Measurements from ENCODE around the gene NKAIN2. TPM values are rescaled to one million over a fixed set of nuclear protein-coding genes. Genes with fewer than 3 reads are reported as not detected.

The NKAIN2 gene
- total RNA-seq, 2 donors from 2014 or later: 0.68 TPM; not detected in 1

DNA sequence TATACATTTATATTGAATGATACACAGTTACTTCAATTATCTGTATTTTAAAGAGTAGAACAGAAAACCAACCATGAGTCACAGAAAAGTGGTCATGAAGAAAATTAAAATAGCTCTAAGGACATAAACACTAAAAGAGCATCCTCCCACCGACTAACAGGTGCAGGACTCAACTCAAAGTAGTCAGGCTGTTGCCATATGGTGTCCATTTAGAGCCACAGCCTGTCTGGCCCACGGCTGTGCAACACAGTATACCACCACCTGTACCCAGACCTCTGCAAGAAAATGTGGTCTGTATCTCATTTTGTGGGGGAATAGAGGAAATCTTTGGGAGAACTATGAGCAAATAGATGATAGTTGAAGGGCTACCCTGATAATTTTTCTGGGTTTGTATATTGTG, 708.8 kb downstream of the NKAIN2 start:
- Histone ChIP-seq H3K9me3 (no peaks in the 10 kb centered on the region), H3K27me3 (replicated peaks; ENCODE audit: insufficient read depth) (no peaks in the 10 kb centered on the region), H3K4me1 (replicated peaks) (no peaks in the 10 kb centered on the region), H3K36me3 (no peaks in the 10 kb centered on the region), H3K4me3 (no peak overlapping the region), H3K27ac (no peak overlapping the region)
- intact Hi-C loops (cut with DNase I): no loop called here
- TF ChIP-seq POLR2A (IDR thresholded peaks at IDR 0.05): no peak
- TF ChIP-seq POLR2AphosphoS5 (IDR thresholded peaks at IDR 0.05): no peak
- TF ChIP-seq, protein P1, sequence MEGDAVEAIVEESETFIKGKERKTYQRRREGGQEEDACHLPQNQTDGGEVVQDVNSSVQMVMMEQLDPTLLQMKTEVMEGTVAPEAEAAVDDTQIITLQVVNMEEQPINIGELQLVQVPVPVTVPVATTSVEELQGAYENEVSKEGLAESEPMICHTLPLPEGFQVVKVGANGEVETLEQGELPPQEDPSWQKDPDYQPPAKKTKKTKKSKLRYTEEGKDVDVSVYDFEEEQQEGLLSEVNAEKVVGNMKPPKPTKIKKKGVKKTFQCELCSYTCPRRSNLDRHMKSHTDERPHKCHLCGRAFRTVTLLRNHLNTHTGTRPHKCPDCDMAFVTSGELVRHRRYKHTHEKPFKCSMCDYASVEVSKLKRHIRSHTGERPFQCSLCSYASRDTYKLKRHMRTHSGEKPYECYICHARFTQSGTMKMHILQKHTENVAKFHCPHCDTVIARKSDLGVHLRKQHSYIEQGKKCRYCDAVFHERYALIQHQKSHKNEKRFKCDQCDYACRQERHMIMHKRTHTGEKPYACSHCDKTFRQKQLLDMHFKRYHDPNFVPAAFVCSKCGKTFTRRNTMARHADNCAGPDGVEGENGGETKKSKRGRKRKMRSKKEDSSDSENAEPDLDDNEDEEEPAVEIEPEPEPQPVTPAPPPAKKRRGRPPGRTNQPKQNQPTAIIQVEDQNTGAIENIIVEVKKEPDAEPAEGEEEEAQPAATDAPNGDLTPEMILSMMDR (IDR thresholded peaks at IDR 0.05): no peak
- WGBS: 88% methylated on average over 2 of the region's 2 CpGs
- DNase-seq (ENCODE audit: low spot score): no peak

DNA sequence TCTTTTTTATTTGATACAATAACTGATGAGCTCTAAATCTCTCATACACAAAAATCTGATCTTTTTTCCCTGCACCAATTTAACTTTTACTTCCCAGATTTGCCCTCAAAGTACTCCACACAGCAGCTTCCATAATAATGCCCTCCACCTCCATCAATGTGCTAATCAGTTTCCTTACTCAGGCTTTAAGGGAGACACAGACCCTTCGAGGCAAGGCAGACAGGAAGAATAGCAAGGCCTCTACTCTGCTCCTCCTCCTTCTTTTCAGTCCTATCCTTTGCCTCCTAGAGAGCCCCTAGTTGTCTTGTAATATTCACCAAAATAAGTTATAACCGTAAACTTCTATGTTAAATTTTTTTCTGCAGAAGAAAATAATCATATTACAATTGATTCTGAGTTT, 713.7 kb downstream of the NKAIN2 start:
- Histone ChIP-seq H3K27me3 (replicated peaks; ENCODE audit: insufficient read depth) (no peaks in the 10 kb centered on the region), H3K4me3 (no peak overlapping the region), H3K36me3 (no peaks in the 10 kb centered on the region), H3K27ac (no peak overlapping the region), H3K4me1 (replicated peaks) (no peaks in the 10 kb centered on the region), H3K9me3 (no peaks in the 10 kb centered on the region)
- DNase-seq (ENCODE audit: low spot score): no peak
- WGBS: 75% methylated on average over 2 of the region's 2 CpGs
- intact Hi-C loops (cut with DNase I): no loop called here
- TF ChIP-seq POLR2A (IDR thresholded peaks at IDR 0.05): no peak
- TF ChIP-seq, protein P1 (IDR thresholded peaks at IDR 0.05): no peak
- TF ChIP-seq POLR2AphosphoS5 (IDR thresholded peaks at IDR 0.05): no peak

DNA sequence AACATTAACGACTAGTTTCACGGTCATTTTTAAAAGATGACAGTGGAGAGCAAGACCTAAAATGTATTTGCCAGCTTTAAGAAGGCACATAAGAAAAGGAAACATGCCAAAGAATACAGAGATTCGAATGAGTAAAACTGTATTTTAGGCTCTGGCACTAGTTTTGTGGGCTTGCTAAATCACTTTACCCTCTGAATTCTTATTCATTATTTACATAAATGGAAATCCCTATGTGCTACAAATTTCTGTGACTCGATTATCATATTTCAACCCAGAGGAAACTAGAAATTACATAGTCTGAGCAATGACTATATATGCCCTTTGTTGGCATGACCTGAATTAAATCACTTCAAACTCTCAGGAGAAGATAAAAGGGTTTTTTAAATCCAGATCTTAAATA, 716.8 kb downstream of the NKAIN2 start:
- DNase-seq (ENCODE audit: low spot score): no peak
- Histone ChIP-seq H3K27ac (no peak overlapping the region), H3K27me3 (replicated peaks; ENCODE audit: insufficient read depth) (no peaks in the 10 kb centered on the region), H3K36me3 (no peaks in the 10 kb centered on the region), H3K4me3 (no peak overlapping the region), H3K9me3 (no peaks in the 10 kb centered on the region), H3K4me1 (replicated peaks) (no peaks in the 10 kb centered on the region)
- intact Hi-C loops (cut with DNase I): no loop called here
- TF ChIP-seq, protein P1 (IDR thresholded peaks at IDR 0.05): no peak
- TF ChIP-seq POLR2A (IDR thresholded peaks at IDR 0.05): no peak
- TF ChIP-seq POLR2AphosphoS5 (IDR thresholded peaks at IDR 0.05): no peak
- WGBS: 67% methylated on average over 4 of the region's 4 CpGs

DNA sequence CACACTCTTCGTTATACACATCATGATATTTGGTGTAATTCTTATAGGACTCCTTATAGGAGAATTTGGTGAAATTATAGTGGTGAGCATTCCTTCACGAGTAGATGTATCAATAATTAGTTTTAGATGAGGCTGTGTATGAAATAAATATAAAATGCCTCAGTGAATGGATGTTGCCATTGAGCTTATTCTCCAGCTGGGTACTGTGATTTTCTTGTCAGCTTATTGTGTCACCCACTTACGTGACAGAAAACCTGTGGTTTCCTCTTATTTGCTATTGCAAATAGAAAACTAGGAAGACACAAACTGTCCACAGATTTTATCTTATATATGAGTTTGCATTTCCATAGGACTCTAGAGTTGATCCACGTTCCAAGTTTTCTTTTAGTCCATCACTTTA, 718.7 kb downstream of the NKAIN2 start:
- no peak overlapping the region for H3K27ac ChIP-seq
- TF ChIP-seq, protein P1 (IDR thresholded peaks at IDR 0.05): no peak
- TF ChIP-seq POLR2AphosphoS5 (IDR thresholded peaks at IDR 0.05) (no peak), POLR2A (IDR thresholded peaks at IDR 0.05) (no peak)
- intact Hi-C loops (cut with DNase I): no loop called here
- H3K27me3 ChIP-seq (replicated peaks; ENCODE audit: insufficient read depth): no peaks in the 10 kb centered on the region
- no peak for DNase-seq (ENCODE audit: low spot score)
- no peaks in the 10 kb centered on the region for H3K36me3 ChIP-seq
- 75% methylated on average over 4 of the region's 4 CpGs for WGBS
- no peaks in the 10 kb centered on the region for H3K9me3 ChIP-seq
- H3K4me3 ChIP-seq: no peak overlapping the region
- no peaks in the 10 kb centered on the region for H3K4me1 ChIP-seq (replicated peaks)

DNA sequence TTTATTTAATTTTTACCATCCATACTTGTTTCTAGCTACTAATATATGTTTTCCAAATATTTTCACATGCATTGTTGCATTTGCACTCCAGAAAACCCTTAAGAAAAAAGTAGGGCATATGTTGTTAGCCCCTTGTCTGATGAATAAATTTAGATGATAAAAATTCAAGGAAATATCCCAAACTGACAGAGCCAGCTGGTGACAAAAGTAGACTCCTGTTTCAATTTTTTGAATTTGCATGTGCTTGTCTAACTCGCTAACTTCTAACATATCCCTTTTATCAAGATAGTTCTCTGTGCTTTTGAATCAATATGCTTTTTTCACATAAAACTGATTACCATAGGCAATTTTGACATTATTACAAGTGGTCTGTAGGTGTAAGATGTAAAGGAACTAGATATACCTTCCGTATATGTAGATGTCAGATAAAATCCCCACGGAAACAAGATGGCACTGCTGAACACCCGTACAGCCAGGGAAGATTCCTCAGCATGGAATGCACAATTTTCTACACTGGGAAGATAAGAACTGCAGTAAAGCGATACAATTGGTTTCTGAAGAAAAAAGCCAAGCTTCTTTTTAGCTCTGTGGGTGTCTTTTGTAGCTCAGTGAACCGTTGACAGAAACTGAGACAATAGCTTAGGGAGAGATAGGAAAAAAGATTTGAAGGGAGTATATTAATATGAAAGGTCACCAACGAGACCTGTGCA, 721.0 kb downstream of the NKAIN2 start:
- DNase-seq (ENCODE audit: low spot score): no peak
- 60% methylated on average over 7 of the region's 7 CpGs for WGBS
- no peak for TF ChIP-seq POLR2AphosphoS5 (IDR thresholded peaks at IDR 0.05)
- Histone ChIP-seq H3K27ac (no peak overlapping the region), H3K4me3 (no peak overlapping the region), H3K27me3 (replicated peaks; ENCODE audit: insufficient read depth) (no peaks in the 10 kb centered on the region), H3K4me1 (replicated peaks) (no peaks in the 10 kb centered on the region), H3K9me3 (no peaks in the 10 kb centered on the region), H3K36me3 (no peaks in the 10 kb centered on the region)
- intact Hi-C loops (cut with DNase I): no loop called here
